ENCODE data around the gene FCHSD2.
"Not testable (repeated sequence)": the region's sequence is repeated elsewhere in the genome, so short reads cannot be mapped to it uniquely, and the experiment has no call there.

Gene FCHSD2

GRCh38 chr11:72813740-72814285 is 328.3 kb downstream of the FCHSD2 start:
- DNase-seq = no peak

- no peak for DNase-seq
These were observed 329.0 kb downstream of the FCHSD2 start for GRCh38 chr11:72812967-72813739.

GRCh38 chr11:72812604-72812966 is 329.5 kb downstream of the FCHSD2 start:
- DNase-seq = no peak

- DNase-seq = not testable (repeated sequence)
These were observed 330.4 kb downstream of the FCHSD2 start for GRCh38 chr11:72811686-72812085.

DNA sequence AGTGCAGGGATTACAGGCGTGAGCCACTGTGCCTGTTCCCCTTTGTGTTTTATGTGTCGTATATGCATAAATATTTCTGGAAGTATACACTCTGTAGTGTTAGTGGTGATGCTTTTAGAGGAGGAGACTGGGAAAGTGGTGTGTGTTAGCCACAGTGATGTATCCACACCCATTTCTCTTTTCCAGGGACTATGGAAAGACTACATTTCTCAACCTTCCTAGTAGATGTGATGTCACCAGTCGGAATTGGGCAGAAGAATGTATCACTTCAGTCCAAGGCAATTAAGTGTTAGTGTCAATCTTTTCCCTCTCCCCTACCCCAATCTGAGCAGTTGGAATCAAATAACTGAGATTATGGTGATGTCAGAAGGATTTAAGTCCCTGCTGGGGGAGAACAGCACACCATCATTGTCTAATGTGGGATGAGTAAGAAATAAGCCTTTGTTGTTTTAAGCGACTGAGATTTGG is 333.8 kb downstream of the FCHSD2 start:
- DNase-seq = no peak

DNA sequence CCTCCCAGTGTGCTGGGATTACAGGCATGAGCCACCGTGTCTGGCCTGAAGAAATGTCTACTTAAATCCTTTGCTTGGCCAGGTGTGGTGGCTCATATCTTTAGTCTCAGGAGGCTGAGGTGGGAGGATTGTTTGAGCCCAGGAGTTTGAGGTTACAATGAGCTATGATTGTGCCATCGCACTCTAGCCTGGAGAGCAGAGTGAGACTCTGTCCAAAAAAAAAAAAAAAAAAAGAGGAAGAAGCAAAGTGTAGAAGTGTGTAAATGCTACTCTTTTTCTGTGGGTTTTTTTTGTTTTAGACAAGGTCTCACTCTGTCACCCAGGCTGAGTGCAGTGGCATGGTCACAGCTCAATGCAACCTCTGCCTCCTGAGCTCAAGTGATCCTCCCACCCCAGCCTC is 334.3 kb downstream of the FCHSD2 start:
- no peak for DNase-seq

GRCh38 chr11:72807021-72807693 is 335.0 kb downstream of the FCHSD2 start:
- DNase-seq = no peak

DNA sequence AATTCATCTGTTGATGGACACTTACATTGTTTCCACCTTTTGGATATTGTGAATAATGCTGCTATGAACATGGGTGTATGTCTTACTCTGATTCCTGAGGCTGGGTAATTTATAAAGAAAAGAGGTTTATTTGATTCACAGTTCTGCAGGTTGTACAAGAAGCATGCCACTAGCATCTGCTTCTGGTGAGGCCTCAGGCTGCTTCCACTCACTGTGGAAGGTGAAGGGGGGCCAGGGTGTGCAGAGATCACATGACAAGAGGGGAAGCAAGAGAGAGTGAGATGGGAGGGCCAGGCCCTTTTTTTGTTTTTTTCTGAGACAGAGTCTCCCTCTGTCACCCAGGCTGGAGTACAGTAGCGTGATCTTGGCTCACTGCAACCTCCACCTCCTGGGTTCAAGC is 335.7 kb downstream of the FCHSD2 start:
- not testable (repeated sequence) for DNase-seq

- no peak for DNase-seq
These were observed 336.9 kb downstream of the FCHSD2 start for GRCh38 chr11:72805216-72805615.

DNA sequence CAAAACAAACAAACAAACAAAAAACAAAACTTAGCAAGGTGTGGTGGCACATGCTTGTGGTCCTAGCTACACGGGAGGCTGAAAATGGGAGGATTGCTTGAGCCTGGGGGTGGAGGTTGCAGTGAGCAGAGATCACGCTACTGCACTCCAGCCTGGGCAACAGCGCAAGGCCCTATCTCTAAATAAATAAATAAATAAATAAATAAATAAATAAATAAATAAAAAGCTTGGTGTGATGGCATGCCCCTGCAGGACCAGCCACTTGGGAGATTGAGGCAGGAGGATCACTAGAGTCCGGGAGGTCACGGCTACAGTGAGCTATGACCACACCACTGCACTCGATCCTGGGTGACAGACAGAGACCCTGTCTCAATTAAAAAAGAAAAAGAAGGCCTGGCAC is 339.3 kb downstream of the FCHSD2 start:
- DNase-seq = no peak

DNA sequence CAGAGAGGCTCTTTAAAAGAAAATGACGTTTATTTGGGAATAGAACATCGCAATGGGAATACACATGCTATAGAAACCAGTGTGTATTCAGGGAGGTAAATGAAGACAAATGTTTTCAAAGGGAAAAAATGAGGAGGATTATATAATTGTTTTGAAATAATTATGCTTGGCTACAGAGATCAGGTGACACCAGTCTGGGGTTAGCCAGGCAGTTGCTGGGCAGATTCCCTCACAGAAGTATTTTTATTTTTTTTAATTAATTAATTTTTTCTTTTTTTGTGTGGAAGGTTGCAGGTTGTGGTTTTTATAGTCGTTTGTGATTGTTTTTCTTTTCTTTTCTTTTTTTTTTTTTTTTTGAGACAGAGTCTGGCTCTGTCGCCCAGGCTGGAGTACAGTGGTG is 342.7 kb downstream of the FCHSD2 start:
- no peak for DNase-seq

DNA sequence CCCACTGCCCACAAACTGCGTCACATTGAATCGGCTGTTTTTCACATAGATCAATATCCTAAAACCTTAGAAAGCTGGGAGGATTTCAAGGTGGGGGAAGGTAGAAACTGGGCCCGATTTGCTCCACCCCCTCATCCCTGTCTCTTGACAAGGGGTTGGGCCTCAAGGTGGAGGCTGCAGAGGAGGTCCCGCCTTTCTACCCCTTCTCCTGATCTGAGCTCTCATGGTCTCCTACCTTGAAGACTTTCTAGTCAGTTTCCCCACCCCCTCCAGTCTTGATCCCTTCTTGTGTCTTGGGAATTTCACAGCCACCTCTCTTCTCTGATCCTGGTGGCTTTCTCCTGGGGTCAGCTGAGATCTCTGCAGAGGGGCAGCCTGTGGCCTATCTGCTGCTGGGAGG is 343.8 kb downstream of the FCHSD2 start:
- no peak for DNase-seq

GRCh38 chr11:72793425-72794367 is 348.4 kb downstream of the FCHSD2 start, which contains the start of gene STARD10:
Gene STARD10, minus strand, starts transcription at chr11:72794047. Its CDS starts 12,866 bp downstream, at chr11:72781181.
- DNase-seq = peak; percentile 97

DNA sequence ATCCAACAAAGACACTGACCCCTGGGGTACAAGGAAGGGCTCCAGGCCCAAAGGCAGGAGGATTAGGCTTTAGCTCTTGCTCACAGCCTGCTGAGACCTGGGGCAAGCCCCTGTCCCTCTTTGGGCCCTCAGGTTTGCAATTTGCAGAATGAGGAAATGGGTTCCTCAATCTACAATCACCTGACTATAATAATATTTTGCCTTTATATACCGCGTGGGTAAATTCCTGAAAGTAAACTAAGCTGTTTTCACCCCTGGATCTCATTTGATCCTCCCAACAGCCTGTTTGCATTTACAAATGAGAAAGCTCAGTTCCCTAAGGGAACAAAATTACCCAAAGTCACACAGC is 349.1 kb downstream of the FCHSD2 start:
- DNase-seq = no peak

- no peak for DNase-seq
These were observed 349.6 kb downstream of the FCHSD2 start for GRCh38 chr11:72792437-72793021.

- not testable (repeated sequence) for DNase-seq
These were observed 350.9 kb downstream of the FCHSD2 start for GRCh38 chr11:72791228-72791627.

DNA sequence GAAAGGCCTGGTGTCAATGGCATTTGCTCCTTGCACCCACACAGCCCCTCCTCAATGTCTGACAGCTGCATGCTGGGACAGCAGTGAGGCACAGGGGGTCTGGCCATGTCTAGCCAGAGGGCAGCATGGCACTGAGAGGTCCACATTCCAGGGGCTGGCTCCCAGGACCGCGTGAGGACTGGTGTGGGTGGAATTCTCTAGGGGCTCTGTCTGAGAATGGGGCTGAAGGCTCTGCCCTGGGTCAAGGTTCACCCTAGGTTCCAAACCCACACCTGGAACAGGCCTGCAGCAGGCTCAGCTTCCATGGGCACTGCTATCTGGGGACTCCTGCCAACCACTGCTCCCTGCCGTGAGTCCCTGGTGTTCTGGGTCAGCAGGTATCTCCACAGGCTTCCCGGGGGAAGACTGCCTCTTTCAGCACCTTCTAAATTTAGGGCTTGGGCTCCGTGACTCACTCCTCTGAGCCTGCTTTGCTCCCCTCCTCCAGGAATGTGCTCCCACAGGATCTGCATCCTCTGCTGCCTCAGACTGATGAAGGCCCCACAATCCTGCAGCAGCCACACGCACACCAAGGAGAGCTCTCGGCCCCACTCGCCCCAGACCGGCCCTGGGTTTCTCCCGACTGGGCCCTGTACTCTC is 352.5 kb downstream of the FCHSD2 start:
- DNase-seq = no peak

- no peak for DNase-seq
These were observed 353.9 kb downstream of the FCHSD2 start for GRCh38 chr11:72788241-72788640.

- no peak for DNase-seq
These were observed 354.7 kb downstream of the FCHSD2 start for GRCh38 chr11:72787216-72788104.

Measured in right hindlimb (tissue), 1 donor.